HG02763 (cell line): ENCODE measurements around the gene RFX4.
"Not testable (repeated sequence)": the region's sequence is repeated elsewhere in the genome, so short reads cannot be mapped to it uniquely, and the experiment has no call there.

ENCODE experiments used
- ATAC-seq: cut with Tn5 transposase; IDR thresholded peaks from one replicate; pipeline ENCODE4 v1.9.1; 2021; ENCODE audit warnings: mild to moderate bottlenecking, moderate library complexity; ENCODE audit not compliant: unreplicated experiment

RFX4 gene

GRCh38 chr12:106685381-106685780 is 102.6 kb downstream of the RFX4 start:
- no peak for ATAC-seq

GRCh38 chr12:106687672-106688071 is 104.9 kb downstream of the RFX4 start:
- ATAC-seq = no peak

DNA sequence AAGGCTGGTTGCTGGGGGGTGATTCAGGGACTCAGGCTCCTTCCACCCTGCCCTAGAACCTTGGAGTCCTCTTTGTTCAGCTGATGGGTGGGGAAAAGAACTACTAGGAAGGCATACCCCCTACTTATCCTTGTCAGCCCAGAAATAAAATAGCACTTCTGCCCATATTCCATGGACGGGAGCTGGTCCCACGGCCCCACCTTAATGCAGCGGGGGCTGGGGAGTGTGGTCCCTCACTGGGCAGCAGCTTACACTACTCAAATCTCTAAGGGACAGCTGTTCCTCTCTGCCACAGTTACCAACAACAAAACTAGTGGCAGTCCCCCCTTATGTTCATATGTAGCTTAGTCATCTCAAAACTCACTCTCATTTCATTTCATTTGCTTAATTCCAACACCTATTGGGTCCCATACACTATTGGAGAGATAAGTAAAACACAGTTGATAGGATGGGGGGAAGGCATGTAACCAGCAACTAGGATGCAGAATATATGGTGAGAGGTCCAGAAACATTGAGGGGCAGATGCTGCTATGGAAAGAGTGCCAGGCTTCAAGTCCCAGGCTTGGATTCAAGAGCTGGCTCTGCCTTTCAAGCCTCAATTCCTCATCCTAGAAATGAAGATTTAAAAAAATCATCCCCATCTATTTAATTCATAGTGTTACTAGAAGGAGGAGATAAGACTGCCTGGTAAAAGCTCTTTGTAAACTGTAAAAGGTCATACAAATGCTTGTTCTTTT is 107.9 kb downstream of the RFX4 start:
- no peak for ATAC-seq

DNA sequence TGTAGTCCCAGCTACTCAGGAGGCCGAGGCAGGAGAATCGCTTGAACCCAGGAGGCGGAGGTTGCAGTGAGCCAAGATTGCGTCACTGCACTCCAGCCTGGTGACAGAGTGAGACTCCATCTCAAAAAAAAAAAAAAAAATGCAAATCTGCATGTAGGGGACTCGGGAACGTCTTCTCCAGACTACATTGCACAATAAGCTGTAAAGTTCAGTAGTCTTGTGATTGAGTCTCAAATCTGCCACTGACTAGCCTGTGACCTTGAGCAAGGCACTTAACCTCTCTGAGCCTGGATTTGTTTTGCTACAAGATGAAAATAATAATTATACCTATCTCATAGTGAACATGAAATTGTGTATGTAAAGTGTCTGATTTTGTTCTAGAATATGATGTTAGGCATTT is 109.2 kb downstream of the RFX4 start:
- ATAC-seq = not testable (repeated sequence)

DNA sequence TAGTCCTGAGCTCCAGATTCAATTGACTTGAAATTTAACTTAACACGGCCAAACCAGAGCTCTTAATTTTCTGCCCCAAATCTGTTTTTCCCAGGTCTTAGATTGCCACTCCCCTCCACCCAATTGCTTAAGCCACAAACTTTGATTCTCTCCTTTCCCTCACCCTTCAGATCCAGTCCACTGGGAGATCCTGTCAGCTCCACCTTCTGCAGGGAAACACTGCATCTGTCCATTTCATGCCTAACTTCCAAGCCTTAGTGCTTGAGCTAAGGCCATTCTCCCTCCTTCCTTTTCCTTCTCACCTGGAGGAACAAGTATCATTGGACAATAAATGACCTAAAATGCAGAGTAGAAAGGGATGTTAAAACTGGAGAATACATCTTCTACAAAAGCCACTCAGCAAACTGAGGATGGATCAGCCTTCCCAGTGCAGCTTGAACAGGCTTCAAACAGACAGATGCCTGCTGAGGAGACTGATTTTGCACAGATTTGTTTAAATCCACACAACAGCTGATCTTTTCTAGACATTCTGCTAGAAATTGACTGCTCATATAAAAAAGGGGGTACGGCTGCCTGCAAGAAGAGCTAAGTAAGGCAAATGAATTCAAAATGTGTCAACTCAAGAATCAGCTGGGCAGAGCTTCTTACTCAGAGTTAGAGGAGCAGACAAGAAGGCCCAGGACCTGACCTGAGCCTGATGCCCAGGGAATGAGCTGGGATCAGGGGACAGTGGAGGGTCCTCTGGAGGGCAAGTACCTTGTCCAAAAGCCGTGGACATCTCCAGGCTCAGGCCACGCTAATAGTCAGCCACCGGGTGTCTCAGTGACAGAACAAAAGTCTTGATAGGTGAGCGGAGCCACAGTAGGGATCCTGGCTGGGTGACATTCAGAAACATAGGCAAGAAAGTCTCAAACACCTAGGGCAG is 110.4 kb downstream of the RFX4 start:
- ATAC-seq = no peak

GRCh38 chr12:106696071-106696470 is 113.3 kb downstream of the RFX4 start:
- ATAC-seq = no peak

- ATAC-seq = no peak
These were observed 114.0 kb downstream of the RFX4 start for GRCh38 chr12:106696681-106697417.

DNA sequence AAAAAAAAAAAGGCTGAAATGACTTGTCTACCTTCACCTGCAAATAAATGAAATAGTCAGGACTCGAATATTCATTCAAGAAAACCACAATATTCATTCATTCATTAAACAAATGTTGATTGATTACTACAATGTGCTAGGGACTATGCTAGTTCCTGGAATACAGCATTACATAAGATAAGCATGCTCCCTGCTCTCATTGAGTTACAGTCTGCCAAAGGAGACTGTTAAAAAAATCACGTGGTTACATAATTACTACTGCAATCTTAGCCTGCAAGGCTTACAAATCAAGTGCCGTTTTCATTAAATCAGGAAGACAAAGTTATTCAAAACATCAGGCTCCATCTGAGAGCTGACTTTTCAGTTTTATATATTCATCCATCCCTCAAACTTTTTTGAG is 121.3 kb downstream of the RFX4 start:
- no peak for ATAC-seq

GRCh38 chr12:106705971-106706370 is 123.2 kb downstream of the RFX4 start:
- no peak for ATAC-seq

GRCh38 chr12:106709068-106709511 is 126.3 kb downstream of the RFX4 start:
- ATAC-seq = no peak

DNA sequence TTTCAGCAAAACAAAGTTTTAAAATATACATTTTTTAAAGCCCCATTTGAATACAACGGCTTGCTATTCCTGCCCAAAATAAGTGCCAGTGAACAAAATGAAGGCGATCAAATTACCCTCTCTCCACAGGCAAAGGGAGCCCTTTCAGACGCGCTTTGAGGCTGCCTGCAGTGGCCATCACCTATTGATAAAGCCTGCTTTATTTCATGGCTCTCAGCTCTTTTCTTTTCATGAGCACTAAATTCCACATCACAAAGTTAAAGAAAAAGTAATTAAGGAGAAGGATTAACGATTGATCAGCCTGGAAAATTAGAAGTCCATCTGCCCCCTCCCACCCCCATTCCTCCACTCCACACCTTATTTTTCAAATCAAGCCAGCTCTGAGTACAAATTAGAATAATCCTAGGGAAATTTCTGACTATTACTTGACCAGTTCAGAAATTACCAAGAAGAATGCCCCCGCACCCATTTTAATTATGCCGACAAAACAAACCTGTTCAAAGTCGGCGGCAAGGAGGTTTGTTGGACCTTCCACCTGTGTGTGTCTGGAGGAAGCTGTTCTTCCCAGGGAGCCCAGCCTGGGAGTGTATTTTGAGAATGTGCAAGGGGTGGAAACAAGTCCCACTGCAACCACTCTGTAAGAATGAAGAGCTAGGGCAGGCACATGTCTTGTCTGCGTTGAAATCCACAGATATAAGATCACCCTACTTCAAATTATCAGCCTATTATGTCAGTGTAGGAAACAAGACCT is 127.5 kb downstream of the RFX4 start:
- ATAC-seq = no peak

- ATAC-seq = no peak
These were observed 128.5 kb downstream of the RFX4 start for GRCh38 chr12:106711316-106711715.

DNA sequence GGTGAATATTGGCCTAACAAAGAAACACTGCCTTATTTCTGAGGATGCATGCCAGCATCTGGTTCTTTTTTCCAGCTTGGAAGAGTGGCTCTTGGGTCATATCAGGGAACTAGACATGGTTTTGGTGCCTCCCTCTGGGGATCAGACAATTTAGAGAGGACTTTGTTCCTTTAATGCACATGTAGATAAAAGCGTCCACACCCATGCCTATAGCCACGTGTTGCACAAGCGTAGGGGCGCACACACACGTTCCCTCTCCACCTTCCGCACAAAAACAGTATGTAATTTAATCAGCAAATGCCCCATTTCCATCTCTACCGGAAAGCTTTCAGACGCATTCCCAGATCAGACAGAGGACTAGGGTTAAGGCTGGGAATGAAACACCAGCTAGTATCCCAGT is 130.0 kb downstream of the RFX4 start:
- no peak for ATAC-seq

GRCh38 chr12:106714926-106715325 is 132.1 kb downstream of the RFX4 start:
- ATAC-seq = no peak

DNA sequence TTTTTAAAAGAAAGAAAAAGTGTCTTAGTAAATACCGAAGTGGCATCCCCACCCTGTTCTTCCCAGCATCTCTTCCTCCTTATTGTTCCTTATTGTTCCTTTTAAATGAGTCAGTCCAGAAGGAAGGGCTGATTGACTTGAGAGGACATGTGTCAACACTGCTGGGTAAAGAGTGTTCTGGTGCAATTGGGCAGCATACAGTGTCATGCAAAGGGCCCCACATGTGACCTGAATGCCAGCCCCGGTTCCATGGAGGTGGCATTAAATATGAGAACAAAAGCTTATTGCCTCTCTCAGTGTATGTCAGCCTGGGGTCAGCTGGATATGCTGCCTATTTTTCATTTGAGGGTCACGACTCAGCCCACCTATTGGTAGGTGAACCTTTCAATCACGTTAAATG is 132.8 kb downstream of the RFX4 start:
- ATAC-seq = no peak

- ATAC-seq = no peak
These were observed 134.9 kb downstream of the RFX4 start for GRCh38 chr12:106717673-106718072.

DNA sequence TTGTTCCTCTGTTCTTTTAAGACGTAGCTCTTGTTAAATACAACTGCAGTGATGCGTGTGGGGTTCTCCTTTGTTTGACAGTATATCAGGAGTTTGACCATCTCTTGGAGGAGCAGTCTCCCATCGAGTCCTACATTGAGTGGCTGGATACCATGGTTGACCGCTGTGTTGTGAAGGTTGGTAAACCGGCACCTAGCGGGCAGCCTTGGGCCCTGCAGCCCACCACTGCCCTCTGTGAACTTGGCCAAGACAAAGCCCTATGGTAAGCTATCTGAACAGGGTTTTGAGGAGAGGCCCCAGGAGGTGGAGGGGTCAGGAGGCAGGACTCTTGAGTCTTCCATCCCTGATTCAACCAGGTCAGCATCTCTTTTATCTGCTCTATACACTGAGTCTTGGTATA is 137.1 kb downstream of the RFX4 start:
- ATAC-seq = no peak

- ATAC-seq = no peak
These were observed 137.9 kb downstream of the RFX4 start for GRCh38 chr12:106720696-106721095.

GRCh38 chr12:106721915-106722314 is 139.1 kb downstream of the RFX4 start:
- ATAC-seq = no peak

DNA sequence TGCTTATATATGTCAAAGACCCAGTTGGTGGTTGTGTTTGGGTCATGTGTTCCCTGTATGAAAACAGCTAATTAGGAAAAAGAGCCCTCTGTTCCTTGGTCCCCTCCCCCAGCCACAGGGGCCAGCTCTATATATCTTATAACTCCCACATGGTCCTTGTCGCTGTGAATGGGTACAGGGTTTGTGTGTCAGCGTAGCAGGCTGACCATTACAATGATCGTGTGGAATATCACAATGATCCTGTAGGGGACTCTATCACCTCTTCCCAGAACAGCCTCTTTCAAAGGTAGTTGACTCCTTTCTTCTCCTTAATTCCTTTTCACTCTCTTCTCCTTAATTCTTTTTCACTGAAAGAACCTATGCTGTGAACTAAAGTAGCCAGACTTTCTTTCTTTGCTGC is 140.0 kb downstream of the RFX4 start:
- ATAC-seq = no peak

DNA sequence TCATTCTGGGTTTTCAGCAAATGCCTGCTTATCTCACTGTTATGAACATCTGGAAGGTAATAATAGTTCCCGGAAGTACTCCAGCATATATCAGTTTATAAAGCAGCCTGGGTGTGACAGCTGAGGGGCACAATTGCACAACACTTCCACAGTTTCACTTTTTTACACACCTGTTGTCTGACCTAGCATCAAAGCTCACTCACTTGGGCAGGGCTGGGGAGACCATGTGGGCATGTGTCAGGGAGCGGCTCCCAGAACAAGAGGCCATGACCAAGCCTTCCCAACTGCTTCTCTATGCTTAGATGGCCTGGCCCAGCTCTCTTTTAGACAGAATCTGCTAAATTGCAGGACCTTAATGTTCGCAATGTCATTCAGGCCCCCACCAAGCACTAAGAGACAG is 140.6 kb downstream of the RFX4 start:
- ATAC-seq = no peak
